Embryonic facial prominence (tissue), 1 donor: Measurements from ENCODE around the gene ABHD17A.

Experiments
- DNase-seq: peaks from one replicate; pipeline ENCODE4 v3.0.0-alpha.2; 2016; ENCODE audit errors: extremely low spot score

The ABHD17A gene

DNA sequence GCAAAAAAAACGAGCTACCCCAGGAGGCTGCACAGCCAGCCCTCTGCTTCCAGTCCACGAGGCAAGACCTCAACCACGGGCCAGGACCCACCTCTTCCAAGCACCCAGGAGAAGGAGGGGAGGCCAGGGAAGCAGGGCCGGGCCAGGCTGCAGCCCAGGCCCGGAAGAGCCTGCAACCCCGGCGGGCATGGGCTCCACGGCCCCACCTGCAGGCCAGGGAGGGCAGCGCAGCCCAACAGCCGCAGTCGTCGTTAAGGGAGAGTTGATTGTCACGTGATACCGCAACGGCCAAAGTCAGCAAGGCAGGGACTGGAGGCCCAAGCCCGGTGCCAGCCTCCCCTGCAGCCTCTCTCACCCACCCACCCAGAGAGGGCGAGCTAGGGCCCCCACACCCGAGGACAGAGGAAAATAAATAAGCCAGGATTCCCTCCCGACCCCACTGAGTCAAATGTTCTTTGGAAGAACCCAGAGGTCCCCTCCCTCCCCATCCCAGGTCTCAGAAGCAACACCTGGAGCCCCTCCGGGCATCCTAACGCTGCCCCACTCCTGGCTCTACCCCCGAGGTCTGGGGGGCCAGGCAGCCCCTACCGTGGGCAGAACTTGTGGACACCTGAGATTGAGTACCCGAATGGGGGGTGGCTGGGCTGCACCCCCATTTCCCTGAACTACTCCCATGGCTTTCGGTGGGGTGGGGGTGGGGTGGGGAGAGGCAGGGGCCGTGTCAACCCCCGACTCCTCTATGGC, 31.8 kb downstream of the ABHD17A start:
- DNase-seq = no peak

DNA sequence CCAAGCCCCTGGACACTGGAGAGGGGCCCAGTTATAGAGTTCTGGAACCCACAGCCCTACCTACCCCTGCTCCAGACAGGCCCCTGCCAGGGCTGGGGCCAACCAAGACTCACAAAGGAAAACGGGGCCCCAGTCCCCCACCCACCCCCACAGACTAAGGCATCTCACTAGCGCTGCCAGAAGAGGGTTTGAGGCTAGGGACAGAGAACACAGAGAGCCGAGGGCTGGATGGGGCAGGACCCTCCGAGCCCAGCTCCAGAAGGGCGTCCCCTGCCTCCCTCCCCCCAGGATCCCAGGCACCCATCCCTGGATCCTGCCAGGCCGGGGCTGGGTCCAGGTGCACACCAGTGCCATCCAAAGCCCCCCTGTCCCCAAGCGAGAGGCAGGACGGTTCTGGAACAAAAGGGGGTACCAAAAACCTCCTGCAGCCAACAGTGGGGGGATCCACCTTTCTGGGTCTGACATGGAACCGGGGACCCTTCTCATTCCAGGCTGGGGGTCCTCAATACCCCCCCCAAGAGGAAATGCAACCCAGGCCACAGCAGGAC, 32.6 kb downstream of the ABHD17A start:
- no peak for DNase-seq

DNA sequence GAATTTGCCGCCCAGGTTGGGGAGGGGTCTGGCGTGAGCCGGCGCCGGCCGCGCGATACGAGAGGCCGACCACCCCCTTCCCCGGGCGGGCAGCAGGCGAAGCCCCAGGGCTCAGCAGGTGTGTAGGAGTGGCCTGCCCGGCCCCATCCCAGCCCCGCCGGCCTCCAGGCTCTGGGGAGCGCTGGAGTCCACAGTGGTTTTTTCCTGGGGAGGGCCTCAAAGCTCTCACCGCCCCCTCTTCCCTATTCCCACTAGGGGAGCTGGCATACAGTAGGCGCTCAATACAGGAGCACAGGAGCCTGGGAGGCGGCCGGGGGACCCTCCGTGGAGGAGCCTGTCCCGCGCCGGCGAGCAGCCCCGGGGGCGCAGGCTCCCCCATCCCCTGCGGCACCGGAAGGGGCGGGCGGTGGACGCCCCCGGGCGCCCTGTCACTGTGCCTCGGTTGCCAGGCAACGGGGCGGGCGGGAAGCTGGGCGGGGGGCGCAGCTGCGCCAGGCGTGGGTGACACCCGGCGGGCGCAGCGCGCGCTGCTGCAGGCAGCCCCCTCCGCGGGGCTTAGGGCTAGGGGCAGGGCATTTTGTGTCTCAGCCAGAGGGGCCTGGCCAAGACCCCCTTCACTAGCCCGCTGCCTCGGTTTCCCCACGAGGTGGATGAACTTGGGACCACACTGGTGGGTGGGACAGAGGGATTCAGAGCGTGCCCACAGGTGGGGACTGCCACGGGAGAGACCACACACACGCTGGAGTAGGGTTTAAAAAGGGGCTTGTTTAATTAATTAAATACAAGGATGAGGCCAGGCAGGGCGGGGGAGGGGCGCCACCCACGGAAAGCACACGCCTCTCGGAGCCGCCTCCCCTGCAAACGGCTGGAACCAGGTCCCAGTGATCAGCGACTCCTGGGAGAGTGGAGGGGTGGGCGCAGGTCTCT, 33.4 kb downstream of the ABHD17A start:
- no peak for DNase-seq

DNA sequence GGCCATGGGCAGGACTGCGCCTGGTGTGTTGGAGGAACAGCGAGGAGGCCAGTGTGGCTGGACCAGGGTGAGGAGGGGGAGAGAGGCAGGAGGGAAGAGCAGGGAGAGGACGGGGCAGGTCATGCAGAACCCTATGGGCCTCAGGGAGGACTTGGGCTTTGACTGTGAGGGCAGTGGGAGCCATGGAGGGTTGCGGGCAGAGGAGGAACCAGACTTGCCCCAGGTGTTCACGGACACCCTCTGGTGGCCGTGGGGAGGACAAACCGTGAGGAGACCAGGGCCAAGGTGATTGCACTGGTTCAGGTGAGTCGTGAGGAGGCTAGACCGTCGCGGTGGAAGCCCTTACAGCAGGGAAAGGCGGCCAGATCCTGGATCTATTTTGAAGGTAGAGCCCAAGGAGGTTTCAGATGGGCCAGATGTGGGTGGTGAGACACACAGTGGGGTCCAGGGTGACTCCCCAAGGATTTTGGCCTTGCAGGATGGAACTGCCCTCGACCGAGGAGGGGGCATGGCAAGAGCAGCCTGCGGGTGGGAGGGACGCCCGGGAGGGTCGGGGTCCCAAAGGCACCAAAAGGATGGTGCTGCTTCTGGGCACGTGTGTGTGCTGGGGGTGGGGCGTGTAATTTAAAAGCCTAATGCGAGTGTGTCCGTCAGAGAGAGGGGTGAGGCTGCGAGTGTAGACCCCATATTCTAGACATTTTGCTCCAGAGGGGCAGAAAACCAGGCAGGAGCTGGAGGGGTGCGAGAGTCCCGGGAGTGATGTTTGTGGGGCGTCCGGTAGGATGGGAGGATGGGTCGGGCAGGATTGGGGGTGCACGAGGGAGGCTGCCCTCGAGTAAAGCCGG, 34.3 kb downstream of the ABHD17A start:
- no peak for DNase-seq

DNA sequence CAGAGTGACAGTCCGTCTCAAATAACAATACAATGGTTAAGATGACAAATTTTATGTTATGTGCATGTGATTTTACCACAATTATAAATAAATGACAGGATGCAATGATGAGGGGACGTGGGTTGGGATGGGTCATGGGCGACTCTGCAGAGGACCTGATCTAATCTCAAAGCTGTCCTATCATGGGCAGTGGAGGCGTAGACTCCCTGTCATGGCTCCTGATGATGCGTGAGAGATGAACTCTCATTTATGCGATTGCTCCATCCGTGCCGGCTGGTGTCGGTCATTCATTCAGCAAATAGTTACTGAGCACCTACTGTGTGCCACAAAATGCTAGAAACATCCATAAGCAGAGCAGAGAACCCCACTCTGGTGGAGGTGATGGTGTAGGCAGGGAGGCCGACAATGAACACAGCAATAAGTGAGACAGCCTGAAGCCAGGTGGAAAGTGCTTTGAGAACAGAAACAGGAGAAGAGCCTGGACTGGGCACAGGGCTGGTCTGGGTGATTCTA, 35.4 kb downstream of the ABHD17A start:
- no peak for DNase-seq

DNA sequence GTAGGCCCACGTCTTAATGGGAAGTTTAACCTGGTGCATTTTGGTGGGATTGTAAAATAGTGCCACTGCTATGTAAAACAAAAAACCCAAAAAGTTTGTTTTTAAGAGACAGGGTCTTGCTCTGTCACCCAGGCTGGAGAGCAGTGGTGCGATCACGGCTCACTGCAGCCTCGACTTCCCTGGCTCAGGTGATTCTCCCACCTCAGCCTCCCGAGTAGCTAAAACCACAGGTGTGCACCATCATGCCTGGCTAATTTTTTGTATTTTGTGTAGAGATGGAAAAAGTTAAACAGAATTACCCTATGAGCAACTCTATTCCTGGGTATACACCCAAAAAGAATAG, 36.2 kb downstream of the ABHD17A start:
- DNase-seq = no peak

DNA sequence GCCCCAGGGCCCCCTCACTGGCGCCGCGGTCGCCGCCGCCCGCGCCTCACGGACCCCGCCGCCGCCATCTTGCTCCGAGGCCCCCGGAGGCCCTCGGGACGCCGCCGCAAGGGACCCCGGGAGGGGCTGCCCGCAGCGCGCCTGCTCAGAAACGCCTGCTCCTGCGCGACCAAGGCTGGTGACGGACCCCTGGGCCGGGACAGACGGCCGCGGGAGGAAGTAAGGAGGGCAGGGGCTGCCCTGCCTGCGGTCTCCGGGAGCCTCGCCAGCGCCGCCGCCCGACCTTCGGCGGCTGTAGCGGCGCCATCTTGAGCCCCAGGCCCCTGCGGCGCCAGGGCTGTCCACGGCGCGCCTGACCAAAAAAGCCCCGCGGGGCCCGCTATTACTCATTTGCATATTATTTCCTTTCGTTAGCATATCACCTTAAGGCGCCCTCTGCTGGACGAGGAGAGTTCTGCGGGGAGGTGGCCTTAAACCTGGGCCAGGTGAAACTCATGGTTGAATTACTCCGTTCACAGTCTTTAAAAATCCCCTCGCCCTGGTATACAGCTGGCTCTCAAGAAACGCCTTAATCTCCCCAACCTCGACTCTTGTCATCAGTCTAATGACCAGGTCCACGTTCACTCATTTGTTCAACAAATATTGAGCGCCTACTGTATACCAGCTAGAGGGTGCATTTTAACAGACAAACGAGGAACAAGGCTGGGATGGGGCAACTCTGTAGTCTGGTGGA, 36.7 kb downstream of the ABHD17A start, which contains the start of gene REXO1:
REXO1 (minus strand) TSS at position 85 of the 733 bp plus-strand sequence. CDS start 125 bp downstream, outside the sequence.
- peak; percentile 87 for DNase-seq

DNA sequence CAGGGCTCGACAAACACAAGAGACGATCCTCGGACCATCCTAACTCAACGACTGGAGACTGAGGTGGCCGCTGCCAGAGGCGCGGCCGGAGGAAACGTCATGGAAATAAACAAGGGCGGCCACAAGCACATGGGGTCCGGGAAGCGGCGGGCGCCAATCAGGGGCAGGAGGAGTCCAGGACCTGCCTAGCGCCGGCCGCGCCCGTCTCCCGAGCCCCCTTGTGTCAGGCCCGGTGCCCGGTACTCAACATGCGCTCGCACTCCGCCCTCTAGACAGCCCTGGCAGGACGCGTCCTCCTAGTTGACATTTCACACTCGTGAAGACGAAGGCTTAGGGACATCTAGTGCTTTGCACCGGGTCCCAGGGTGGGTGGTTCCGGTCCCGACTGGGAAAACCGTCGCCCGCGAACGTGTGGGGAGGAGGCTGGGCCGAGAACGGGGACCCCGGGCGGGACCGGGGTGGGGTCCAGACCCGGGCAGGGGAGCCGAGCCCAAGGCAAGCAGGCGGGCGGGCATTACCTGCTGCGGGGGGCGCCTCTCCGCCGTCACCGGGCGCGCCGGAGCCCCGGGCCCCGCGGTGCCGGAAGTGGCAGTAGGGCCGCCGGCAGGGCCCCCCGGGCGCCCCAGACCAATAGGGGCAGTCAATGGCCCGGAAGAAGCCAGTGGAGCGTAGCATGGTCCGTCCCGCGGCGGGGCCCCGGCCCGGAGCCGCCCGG, 37.5 kb downstream of the ABHD17A start:
- DNase-seq = no peak

DNA sequence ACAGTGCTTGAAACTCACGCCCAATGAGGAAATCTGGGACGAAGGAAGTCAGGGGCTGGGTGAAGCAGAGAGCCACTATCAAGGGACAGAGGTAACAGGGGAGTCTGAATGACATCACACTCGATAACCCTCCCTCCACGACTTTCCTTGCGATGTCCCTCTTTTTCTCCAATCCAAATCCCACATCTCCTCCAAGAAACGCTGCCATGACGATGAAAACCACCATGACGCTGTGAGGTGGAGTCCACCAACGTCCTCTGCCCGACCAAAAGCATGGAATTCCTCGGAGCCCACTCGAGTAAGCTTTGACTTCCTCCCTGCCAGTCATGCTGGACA, 38.0 kb downstream of the ABHD17A start:
- no peak for DNase-seq

DNA sequence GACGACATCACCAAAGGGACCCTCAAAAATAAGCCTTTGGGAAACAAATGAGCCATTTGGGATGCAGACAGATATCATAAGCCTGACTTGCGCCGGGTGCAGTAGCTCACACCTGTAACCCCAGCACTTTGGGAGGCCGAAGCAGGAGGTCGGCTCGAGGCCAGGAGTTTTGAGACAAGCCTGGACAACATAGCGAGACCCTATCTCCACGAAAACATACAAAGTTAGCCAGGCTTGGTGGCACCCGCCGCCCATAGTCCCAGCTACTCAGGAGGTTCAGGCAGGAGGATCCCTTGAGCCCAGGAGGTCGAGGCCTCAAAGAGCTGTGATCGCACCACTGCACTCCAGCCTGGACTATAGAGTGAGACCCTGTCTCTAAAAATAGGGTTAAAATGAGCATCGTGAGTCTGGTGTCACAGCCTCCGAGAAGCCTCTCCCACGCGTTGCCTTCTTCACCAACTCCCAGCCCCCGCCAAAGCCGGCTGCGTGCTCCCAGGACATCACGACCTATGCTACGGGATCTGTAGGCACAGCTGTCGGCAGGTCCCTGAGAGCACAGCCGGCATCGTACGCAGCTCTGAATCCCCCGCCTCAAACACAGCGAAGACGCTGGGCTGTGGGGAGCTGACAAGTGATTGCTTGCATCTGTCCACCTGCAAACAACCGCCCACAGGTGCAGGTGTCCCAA, 38.6 kb downstream of the ABHD17A start:
- no peak for DNase-seq

DNA sequence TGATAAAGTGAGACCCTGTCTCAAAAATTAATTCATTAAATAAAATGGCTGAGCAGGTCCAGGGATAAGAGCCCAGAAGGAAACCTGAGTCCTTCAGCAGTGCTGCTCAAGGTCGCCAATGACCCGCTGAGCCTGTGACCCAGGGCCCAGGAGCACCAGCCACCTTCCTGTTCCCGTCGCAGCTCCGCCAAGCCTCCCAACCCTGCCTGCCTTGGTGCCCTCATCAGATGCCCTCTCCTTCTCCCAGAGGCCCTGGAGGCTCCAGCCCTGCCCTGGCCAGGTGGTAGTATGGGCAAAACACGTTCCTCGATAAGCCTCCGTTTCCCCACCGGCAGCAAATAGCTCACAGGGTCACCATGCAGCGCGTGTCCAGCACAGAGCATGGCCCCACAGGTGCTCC, 39.7 kb downstream of the ABHD17A start:
- DNase-seq = no peak

DNA sequence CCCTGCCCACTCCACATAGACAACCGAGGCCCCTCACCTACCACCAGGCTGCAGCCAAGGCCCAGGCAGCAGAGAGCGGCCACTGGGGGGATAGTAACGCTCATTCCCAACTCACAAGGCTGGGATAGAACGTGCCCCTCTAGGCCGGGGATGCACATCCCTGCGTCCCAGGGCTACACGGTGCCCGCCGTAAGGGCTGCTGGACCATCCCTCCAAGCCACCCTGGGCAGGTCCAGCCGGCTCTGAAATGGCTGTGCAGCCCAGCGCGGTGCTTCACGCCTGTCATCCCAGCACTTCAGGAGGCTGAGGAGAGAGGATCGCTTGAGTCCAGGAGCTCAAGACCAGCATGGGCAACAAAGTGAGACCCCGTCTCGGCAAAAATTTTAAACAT, 40.2 kb downstream of the ABHD17A start:
- DNase-seq = no peak

DNA sequence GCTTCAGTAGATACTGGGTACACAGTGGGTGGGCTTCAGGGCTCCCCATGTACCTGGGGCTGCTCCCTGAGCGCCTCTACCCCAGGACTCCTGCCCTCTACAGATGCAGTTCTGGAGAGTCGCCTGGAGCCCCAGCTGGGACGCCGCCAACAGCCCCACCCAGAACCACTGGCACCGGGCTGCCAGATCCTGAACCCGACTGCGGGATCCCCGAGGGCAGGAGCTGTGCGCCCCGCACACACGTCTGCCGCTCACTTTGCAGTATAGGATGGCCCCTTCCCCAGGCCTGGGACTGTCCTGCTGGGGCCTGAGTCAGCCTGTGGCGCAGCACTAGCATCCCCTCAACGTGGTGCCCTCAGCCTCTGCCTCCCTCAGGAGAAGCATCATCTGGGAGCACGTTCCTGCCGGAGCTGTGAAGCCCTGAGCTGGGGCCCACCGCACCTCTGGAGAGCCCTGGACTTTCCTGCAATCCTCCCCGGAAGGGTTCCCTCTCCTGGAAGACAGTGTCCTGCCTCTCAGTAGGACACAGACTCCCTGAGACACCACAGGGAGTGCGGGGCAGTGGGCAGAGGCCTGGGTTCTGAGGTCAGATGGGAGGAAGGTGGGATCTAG, 40.7 kb downstream of the ABHD17A start:
- DNase-seq = no peak

DNA sequence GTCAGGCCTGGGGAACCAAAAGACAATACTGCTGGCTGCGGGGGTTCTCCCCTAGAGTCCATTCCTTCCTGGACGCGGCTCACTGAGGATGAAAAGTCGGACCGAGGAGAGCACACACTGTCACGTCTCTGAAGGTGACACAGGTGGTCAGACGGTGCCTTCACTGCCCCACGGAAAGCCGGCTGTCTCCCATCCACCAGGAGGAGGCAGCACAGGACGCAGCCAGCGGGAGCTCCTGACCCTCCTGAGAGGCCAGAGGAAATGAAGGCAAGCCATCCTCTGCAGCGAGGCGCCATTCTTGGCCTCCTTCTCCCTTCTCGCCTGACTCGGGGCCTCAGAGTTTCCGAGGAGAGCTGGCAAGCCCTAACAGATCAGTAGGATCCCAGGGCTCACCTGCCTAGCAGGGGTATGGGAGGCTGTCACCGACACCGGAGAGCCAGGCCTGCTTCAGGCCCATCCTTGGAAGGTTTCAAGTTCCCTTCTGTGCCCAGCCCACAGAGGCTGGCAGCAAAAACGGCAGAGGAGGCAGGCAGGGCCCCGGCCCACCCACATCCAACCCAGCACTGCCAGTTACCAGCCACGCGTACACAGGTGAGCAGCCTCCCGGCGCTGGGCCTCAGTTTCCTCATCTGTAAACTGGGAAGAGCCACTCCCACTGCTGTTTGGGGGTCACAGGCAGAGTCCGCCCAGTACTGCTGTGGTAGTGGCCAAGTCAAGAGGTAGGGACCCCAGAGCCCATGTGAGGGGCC, 41.5 kb downstream of the ABHD17A start:
- DNase-seq = no peak

DNA sequence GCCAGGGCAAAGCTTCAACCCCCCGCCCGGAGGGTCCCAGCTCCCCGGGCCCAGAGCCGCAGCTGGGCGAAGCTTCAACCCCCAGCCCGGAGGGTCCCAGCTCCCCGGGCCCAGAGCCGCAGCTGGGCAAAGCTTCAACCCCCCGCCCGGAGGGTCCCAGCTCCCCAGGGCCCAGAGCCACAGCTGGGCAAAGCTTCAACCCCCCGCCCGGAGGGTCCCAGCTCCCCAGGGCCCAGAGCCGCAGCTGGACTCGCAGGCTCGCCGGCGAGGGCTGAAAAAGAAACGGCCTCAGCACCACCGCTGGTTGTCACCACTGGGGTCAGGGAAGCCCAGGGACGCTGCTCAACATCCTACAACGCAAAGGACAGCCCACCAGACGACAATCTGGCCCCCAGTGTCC, 42.2 kb downstream of the ABHD17A start:
- no peak for DNase-seq

DNA sequence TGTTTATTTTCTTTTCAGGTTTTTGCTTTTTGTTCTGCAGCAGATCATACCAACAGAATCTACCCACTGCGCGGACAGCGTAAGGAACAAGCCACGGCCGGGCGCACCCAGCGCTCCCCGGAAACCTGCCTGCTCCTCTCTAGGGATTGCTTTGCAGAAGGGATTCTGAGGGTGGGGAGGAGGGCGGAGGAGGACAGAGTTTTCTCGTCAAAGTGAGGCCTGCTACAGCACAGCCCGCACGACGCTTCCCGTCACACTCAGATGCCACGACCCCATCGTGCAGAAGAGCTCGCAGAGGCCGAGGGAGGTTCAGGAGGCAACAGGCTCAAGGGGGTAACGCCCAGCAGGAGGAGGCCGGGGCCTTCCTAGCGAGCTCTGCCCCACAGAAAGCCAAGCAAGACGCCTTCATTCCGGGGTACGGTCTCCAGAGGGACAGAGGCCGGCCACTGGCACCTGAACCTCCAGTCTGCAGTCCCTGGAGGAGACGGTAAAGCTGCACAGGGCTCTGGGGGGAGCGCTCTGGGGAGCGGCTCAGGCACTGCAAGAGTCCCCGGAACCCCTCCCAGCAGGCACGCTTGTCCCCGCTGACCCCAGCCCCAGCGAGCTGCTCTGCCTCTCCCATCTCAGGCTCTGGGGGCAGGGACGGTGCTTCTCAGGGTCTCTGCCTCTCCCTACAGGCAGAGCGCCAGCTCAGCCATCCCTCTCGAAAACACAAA, 43.9 kb downstream of the ABHD17A start:
- DNase-seq = no peak

DNA sequence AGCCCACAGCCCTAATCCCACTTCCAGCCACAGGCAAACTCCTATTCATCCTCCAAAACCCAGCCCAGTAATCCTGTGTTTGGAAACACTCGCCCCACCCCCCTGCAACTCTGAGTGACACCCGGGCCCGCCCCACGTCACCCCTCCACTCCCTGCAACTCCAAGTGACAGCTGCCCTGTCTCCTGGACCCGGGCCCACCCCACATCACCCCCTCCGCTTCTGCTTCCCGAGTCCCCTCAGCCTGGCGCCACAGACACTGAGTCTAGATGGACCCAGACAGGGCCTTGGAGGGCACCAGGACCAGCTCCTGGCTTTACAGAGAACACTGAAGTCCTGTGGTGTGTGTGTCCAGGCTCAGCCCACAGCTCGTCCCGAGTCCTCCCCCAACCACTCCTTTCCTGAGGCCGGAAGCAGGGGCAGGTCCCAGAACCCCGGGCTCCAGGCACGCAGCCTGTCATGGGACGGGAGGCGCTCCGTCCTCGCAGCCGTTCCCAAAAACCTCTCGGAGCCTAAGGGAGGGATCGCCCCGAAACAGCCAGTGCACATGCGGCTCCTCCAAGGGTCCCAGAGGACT, 44.7 kb downstream of the ABHD17A start:
- DNase-seq = no peak
